HepG2 (cell line): ENCODE data around the gene EFCAB8. TPM values are rescaled to one million over a fixed set of nuclear protein-coding genes. Genes with fewer than 3 reads are reported as not detected.
A peak's percentile ranks its signal among the peaks of the same experiment; 100 is the strongest.

Source experiments
- AGO2 ChIP-seq: fragments of 200-400 bp; formaldehyde crosslinking; optimal IDR thresholded peaks from 2 replicates; pipeline ENCODE3; 2017; ENCODE audit warnings: mild to moderate bottlenecking, low read depth, low read length, moderate library complexity
- AKAP8 ChIP-seq: sonication (generic); formaldehyde crosslinking; IDR thresholded peaks from 2 replicates; pipeline ENCODE4 v1.5.1; 2020; ENCODE audit warnings: mild to moderate bottlenecking, missing genetic modification reagents
- ASH2L ChIP-seq: fragments of 300-600, 200-600 bp; sonication (generic); IDR thresholded peaks from 2 replicates; pipeline ENCODE4 v1.7.0; 2017; ENCODE audit warnings: low read depth, mild to moderate bottlenecking, moderate library complexity, mixed read lengths, low read length; ENCODE audit not compliant: insufficient read length
- CENPBD1 ChIP-seq: sonication (generic); formaldehyde crosslinking; IDR thresholded peaks from 2 replicates; pipeline ENCODE4 v1.8.0; 2022; ENCODE audit warnings: missing genetic modification reagents, low read depth, mild to moderate bottlenecking, borderline replicate concordance
- HNF4A ChIP-seq: sonication (generic); formaldehyde crosslinking; IDR thresholded peaks from 2 replicates; pipeline ENCODE4 v1.4.0; 2020; ENCODE audit warnings: missing genetic modification reagents
- KLF16 ChIP-seq, 2 experiments: sonication (generic) in 1 of 2; formaldehyde crosslinking in 1 of 2; IDR thresholded peaks; 2 replicates each; pipeline versions ENCODE4 v1.6.1 to v1.8.0; 2016 to 2023; ENCODE audit warnings: missing genetic modification reagents in 2 of 2, missing compliant biosample characterization in 1 of 2
- MEIS1 ChIP-seq: sonication (generic); formaldehyde crosslinking; IDR thresholded peaks from 2 replicates; pipeline ENCODE4 v1.9.0; 2021; ENCODE audit warnings: mild to moderate bottlenecking, missing genetic modification reagents, moderate library complexity, borderline replicate concordance
- NRL ChIP-seq: sonication (generic); formaldehyde crosslinking; IDR thresholded peaks from 2 replicates; pipeline ENCODE4 v1.5.0; 2020; ENCODE audit warnings: missing genetic modification reagents, mild to moderate bottlenecking, moderate library complexity, borderline replicate concordance
- PCBP2 ChIP-seq: fragments of 200-400 bp; formaldehyde crosslinking; optimal IDR thresholded peaks from 2 replicates; pipeline ENCODE3; 2018; ENCODE audit warnings: low read length, low read depth; ENCODE audit not compliant: poor library complexity, severe bottlenecking
- RFXANK ChIP-seq: IDR thresholded peaks from 2 replicates; pipeline ENCODE4 v1.6.1; 2016
- SALL1 ChIP-seq: sonication (generic); formaldehyde crosslinking; IDR thresholded peaks from 2 replicates; pipeline ENCODE4 v1.8.0; 2022; ENCODE audit warnings: mild to moderate bottlenecking, missing genetic modification reagents
- TEAD2 ChIP-seq: sonication (generic); formaldehyde crosslinking; IDR thresholded peaks from 2 replicates; pipeline ENCODE4 v1.9.0; 2021; ENCODE audit warnings: missing genetic modification reagents
- TP53 ChIP-seq: sonication (generic); formaldehyde crosslinking; conservative IDR thresholded peaks from 2 replicates; pipeline ENCODE4 v1.4.0; 2020; ENCODE audit warnings: missing genetic modification reagents
- ZBTB38 ChIP-seq: sonication (generic); formaldehyde crosslinking; IDR thresholded peaks from 2 replicates; pipeline ENCODE4 v1.5.1; 2020; ENCODE audit warnings: mild to moderate bottlenecking, missing genetic modification reagents
- ZNF382 ChIP-seq: sonication (generic); formaldehyde crosslinking; IDR thresholded peaks from 2 replicates; pipeline ENCODE4 v1.5.0; 2020; ENCODE audit warnings: missing genetic modification reagents, mild to moderate bottlenecking, borderline replicate concordance
- ZNF432 ChIP-seq: sonication (generic); formaldehyde crosslinking; IDR thresholded peaks from 2 replicates; pipeline ENCODE4 v1.5.0; 2020; ENCODE audit warnings: missing genetic modification reagents, mild to moderate bottlenecking, borderline replicate concordance
- ZNF501 ChIP-seq: sonication (generic); formaldehyde crosslinking; IDR thresholded peaks from 2 replicates; pipeline ENCODE4 v1.5.1; 2020; ENCODE audit warnings: mild to moderate bottlenecking, moderate library complexity, missing genetic modification reagents
- ZNF572 ChIP-seq: sonication (generic); formaldehyde crosslinking; IDR thresholded peaks from 2 replicates; pipeline ENCODE4 v1.5.1; 2020; ENCODE audit warnings: mild to moderate bottlenecking, missing genetic modification reagents
- ZNF605 ChIP-seq: sonication (generic); formaldehyde crosslinking; IDR thresholded peaks from 2 replicates; pipeline ENCODE4 v1.8.0; 2022; ENCODE audit warnings: mild to moderate bottlenecking, missing genetic modification reagents
- ZNF788 ChIP-seq: sonication (generic); formaldehyde crosslinking; IDR thresholded peaks from 2 replicates; pipeline ENCODE4 v1.5.0; 2020; ENCODE audit warnings: mild to moderate bottlenecking, missing genetic modification reagents, borderline replicate concordance
- ZSCAN29 ChIP-seq: sonication (generic); formaldehyde crosslinking; conservative IDR thresholded peaks from 2 replicates; pipeline ENCODE4 v1.4.0; 2020; ENCODE audit warnings: mild to moderate bottlenecking, missing genetic modification reagents
- polyA plus RNA-seq, 8 experiments: library from polyadenylated mRNA; depleted of rRNA in 3 of 8; stranded (reverse) in 7 of 8; unstranded in 1 of 8; fragments of >200 nt; fragmentation: Illumina TruSeq in 4 of 8; extraction: Trizol in 4 of 8; gene quantifications; 2 replicates each; pipeline versions ENCODE4 v1.2.1 to v1.2.3, GENCODE V29; 2011 to 2016; ENCODE audit warnings: low read depth in 4 of 8, missing spikeins in 1 of 8, mixed read lengths in 1 of 8; ENCODE audit not compliant: insufficient read depth in 1 of 8
- total RNA-seq, 5 experiments: library from RNA; depleted of rRNA; stranded (reverse); fragments of >200 nt; fragmentation: Illumina TruSeq; extraction: Trizol; gene quantifications; 2 replicates each; pipeline ENCODE4 v1.2.3, GENCODE V29; 2016; ENCODE audit warnings: low read depth in 1 of 5
- TF ChIP-seq, protein P1 (sequence below): sonication (generic); formaldehyde crosslinking; IDR thresholded peaks from 2 replicates; pipeline ENCODE4 v1.4.0; 2020; ENCODE audit warnings: mild to moderate bottlenecking, missing genetic modification reagents

The EFCAB8 gene
- total and polyA plus RNA-seq, 2 of the 13 experiments (the other 11 are each of a cell fraction or from before 2014, with no cell fraction given), result 0.15 to 0.22 TPM

GRCh38 chr20:32980131-32980941 lies 121.6 kb downstream of the EFCAB8 start (continued):
- TF ChIP-seq ASH2L (no peak), TEAD2 (no peak), ZNF788 (CRISPR knock-in tag) (no peak), TP53 (CRISPR knock-in tag) (no peak), ZNF432 (CRISPR knock-in tag) (no peak), ZBTB38 (0 out of 2 replicates have a peak, but pooled peaks have one; percentile 21), NRL (0 out of 2 replicates have a peak, but pooled peaks have one; percentile 21), SALL1 (CRISPR knock-in tag) (no peak), PCBP2 (no peak), ZNF572 (CRISPR knock-in tag) (no peak), ZNF382 (no peak), MEIS1 (CRISPR knock-in tag) (no peak), AKAP8 (CRISPR knock-in tag) (no peak), CENPBD1 (CRISPR knock-in tag) (no peak), ZNF501 (no peak), KLF16 (CRISPR knock-in tag; IDR thresholded peaks at IDR 0.05) (no peak), ZNF605 (CRISPR knock-in tag) (no peak), HNF4A (CRISPR knock-in tag) (0 out of 2 replicates have a peak, but pooled peaks have one; percentile 10), ZSCAN29 (CRISPR knock-in tag) (no peak), RFXANK (CRISPR knock-in tag) (no peak), AGO2 (no peak)
- TF ChIP-seq, protein P1, sequence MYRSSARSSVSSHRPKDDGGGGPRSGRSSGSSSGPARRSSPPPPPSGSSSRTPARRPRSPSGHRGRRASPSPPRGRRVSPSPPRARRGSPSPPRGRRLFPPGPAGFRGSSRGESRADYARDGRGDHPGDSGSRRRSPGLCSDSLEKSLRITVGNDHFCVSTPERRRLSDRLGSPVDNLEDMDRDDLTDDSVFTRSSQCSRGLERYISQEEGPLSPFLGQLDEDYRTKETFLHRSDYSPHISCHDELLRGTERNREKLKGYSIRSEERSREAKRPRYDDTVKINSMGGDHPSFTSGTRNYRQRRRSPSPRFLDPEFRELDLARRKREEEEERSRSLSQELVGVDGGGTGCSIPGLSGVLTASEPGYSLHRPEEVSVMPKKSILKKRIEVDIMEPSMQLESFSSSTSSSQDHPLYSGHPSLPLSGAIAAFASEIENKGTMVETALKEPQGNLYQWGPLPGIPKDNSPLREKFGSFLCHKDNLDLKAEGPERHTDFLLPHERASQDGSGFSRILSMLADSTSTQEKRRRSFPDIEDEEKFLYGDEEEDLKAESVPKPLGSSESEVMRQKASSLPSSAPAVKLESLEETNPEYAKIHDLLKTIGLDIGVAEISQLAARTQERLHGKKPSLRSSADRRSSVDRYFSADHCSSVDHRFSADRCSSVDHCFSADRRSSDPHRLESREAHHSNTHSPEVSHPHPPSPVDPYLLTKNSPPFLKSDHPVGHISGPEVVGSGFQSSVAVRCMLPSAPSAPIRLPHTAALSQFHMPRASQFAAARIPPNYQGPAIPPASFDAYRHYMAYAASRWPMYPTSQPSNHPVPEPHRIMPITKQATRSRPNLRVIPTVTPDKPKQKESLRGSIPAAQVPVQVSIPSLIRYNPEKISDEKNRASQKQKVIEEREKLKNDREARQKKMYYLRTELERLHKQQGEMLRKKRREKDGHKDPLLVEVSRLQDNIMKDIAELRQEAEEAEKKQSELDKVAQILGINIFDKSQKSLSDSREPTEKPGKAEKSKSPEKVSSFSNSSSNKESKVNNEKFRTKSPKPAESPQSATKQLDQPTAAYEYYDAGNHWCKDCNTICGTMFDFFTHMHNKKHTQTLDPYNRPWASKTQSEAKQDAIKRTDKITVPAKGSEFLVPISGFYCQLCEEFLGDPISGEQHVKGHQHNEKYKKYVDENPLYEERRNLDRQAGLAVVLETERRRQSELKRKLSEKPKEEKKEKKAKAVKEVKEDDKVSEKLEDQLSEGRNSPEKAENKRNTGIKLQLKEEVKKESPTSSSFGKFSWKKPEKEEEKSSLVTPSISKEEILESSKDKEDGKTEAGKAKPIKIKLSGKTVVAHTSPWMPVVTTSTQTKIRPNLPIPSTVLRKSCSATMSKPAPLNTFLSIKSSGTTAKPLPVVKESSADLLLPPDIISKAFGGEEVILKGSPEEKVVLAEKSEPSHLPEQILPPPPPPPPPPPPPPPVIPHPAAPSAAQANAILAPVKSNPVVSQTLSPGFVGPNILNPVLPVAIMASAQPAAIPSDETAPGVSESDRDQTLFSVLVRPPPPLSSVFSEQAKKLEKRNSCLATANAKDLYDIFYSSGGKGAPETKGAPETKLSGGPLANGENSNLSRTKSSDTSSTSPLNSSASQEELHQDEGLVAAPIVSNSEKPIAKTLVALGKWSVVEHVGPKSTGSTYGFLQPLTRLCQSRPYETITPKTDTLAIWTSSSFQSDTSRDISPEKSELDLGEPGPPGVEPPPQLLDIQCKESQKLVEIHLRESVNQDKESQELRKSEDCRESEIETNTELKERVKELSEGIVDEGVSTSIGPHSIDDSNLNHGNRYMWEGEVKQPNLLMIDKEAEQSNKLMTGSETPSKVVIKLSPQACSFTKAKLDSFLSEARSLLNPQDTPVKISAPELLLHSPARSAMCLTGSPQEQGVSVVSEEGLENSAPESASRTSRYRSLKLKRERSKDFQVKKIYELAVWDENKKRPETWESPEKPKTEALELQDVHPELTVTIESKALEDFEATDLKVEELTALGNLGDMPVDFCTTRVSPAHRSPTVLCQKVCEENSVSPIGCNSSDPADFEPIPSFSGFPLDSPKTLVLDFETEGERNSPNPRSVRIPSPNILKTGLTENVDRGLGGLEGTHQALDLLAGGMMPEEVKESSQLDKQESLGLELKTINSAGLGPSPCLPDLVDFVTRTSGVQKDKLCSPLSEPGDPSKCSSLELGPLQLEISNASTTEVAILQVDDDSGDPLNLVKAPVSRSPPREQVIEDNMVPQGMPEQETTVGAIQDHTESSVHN (CRISPR knock-in tag), result no peak
